OCI-LY7 (cell line): ENCODE data around the gene ZMAT5. TPM values are rescaled to one million over a fixed set of nuclear protein-coding genes. Genes with fewer than 3 reads are reported as not detected.

Experiments
- BruUV-seq: library from RNA; stranded (reverse); fragments of 400-500 nt; replicated peaks from 2 replicates; lab custom pipeline; 2021; lab: Mats Ljungman, UMichigan
- CTCF ChIA-PET: fragments of 300-600 bp; sonication (Branson Sonifier 250); formaldehyde crosslinking; loops from one replicate; lab custom pipeline; 2022; ENCODE audit warnings: antibody characterized with exemption; ENCODE audit not compliant: unreplicated experiment; lab: Charles Lee
- POLR2A ChIA-PET: fragments of 300-600 bp; sonication (Branson Sonifier 250); formaldehyde crosslinking; loops from one replicate; lab custom pipeline; 2022; ENCODE audit warnings: antibody characterized with exemption; lab: Charles Lee
- DNase-seq: peaks from one replicate; pipeline ENCODE4 v3.0.0-alpha.2; 2015; ENCODE audit warnings: low spot score
- H2AFZ ChIP-seq: fragments of 200-600 bp; sonication (generic), shearing (Covaris generic); 2 replicates; pipeline ENCODE4 v1.6.1; 2014; ENCODE audit warnings: mild to moderate bottlenecking, antibody characterized with exemption, low read length, moderate library complexity
- H3K27ac ChIP-seq: fragments of 200-600 bp; sonication (generic); 2 replicates; pipeline ENCODE4 v1.5.1; 2014; ENCODE audit warnings: mixed run types, low read depth, mild to moderate bottlenecking, moderate library complexity, low read length, inconsistent platforms; ENCODE audit not compliant: poor library complexity, severe bottlenecking
- H3K36me3 ChIP-seq: fragments of 200-600 bp; sonication (generic); 2 replicates; pipeline ENCODE4 v1.6.1; 2014; ENCODE audit warnings: mild to moderate bottlenecking, antibody characterized with exemption, low read length, moderate library complexity, mixed read lengths; ENCODE audit not compliant: insufficient read depth
- H3K4me1 ChIP-seq: fragments of 200-600 bp; sonication (generic); 2 replicates; pipeline ENCODE4 v1.5.1; 2014; ENCODE audit warnings: mild to moderate bottlenecking, low read length; ENCODE audit not compliant: insufficient read depth, poor library complexity, severe bottlenecking
- H3K4me2 ChIP-seq: fragments of 200-600 bp; sonication (generic); 2 replicates; pipeline ENCODE4 v1.6.1; 2014; ENCODE audit warnings: mild to moderate bottlenecking, low read length
- H3K4me3 ChIP-seq: fragments of 200-600 bp; sonication (generic); 2 replicates; pipeline ENCODE4 v1.5.1; 2014; ENCODE audit warnings: mild to moderate bottlenecking, low read depth, low read length; ENCODE audit not compliant: poor library complexity, severe bottlenecking
- H3K79me2 ChIP-seq: fragments of 200-600 bp; sonication (generic); 2 replicates; pipeline ENCODE4 v1.6.1; 2016; ENCODE audit warnings: low read depth, mild to moderate bottlenecking, low read length, moderate library complexity, mixed read lengths; ENCODE audit not compliant: insufficient read depth
- H3K9me2 ChIP-seq: fragments of 200-600 bp; sonication (generic); 2 replicates; pipeline ENCODE4 v1.6.1; 2016; ENCODE audit warnings: mild to moderate bottlenecking, low read length, mixed read lengths; ENCODE audit not compliant: insufficient read depth
- H3K9me3 ChIP-seq: fragments of 200-600 bp; sonication (generic); 2 replicates; pipeline ENCODE4 v1.6.1; 2014; ENCODE audit warnings: mild to moderate bottlenecking, mixed run types, low read length, mixed read lengths
- H4K20me1 ChIP-seq: fragments of 200-600 bp; sonication (generic); 2 replicates; pipeline ENCODE4 v1.6.1; 2014; ENCODE audit warnings: mild to moderate bottlenecking, antibody characterized with exemption, low read length, moderate library complexity, mixed read lengths; ENCODE audit not compliant: insufficient read depth
- EZH2phosphoT487 ChIP-seq: fragments of 200-600 bp; sonication (generic); IDR thresholded peaks from 2 replicates; pipeline ENCODE4 v1.6.1; 2018; ENCODE audit warnings: low read depth, borderline replicate concordance, mild to moderate bottlenecking, mixed run types, antibody characterized with exemption, low read length, moderate library complexity, mixed read lengths
- intact Hi-C: fragments of 100-400 bp; cut with micrococcal nuclease; formaldehyde crosslinking; loops from one replicate; pipeline ENCODE4 v1.10.0; 2022; ENCODE audit not compliant: unreplicated experiment
- total RNA-seq, 2 experiments: library from RNA; depleted of rRNA in 1 of 2; stranded (reverse); fragments of >200 nt in 1 of 2; shearing (Covaris generic) in 1 of 2; gene quantifications; 2 replicates each; pipeline ENCODE4 v1.2.3, GENCODE V29; 2014 to 2022
- TF ChIP-seq, protein P1 (sequence below): fragments of 200-600 bp; sonication (generic); conservative IDR thresholded peaks from 2 replicates; pipeline ENCODE4 v1.5.1; 2014; ENCODE audit warnings: mild to moderate bottlenecking, antibody characterized with exemption, low read length, moderate library complexity, mixed read lengths

Gene ZMAT5
- total RNA-seq, 2 experiments from 2014 or later = 19.1 to 21.2 TPM

DNA sequence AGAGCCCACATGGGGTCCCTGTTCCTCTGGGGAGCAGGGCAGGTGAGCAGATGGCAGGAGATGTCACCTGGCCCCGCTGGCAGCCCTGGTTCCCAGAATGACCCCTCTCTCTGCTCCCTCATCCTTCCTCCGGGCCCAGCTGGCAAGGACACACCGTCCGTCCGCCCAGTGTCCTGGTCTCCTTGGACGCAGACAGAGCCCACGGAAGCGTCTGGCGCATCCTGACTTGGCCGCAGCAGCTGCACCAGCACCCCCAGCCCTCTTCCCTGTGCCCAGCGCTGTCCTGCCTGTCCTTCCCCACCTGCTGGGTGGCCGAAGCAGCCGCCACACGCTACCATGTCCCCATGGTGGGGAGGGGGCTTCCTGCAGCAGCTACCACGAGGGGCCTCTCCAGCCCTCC lies 56.6 kb downstream of the ZMAT5 start:
- no TSS peak for BruUV-seq
- no peak overlapping the region for H3K4me2 ChIP-seq
- TF ChIP-seq, protein P1, sequence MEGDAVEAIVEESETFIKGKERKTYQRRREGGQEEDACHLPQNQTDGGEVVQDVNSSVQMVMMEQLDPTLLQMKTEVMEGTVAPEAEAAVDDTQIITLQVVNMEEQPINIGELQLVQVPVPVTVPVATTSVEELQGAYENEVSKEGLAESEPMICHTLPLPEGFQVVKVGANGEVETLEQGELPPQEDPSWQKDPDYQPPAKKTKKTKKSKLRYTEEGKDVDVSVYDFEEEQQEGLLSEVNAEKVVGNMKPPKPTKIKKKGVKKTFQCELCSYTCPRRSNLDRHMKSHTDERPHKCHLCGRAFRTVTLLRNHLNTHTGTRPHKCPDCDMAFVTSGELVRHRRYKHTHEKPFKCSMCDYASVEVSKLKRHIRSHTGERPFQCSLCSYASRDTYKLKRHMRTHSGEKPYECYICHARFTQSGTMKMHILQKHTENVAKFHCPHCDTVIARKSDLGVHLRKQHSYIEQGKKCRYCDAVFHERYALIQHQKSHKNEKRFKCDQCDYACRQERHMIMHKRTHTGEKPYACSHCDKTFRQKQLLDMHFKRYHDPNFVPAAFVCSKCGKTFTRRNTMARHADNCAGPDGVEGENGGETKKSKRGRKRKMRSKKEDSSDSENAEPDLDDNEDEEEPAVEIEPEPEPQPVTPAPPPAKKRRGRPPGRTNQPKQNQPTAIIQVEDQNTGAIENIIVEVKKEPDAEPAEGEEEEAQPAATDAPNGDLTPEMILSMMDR = no peak
- TF ChIP-seq EZH2phosphoT487 = no peak
- intact Hi-C loops = no loop called here
- no peaks in the 10 kb centered on the region for H3K36me3 ChIP-seq
- POLR2A ChIA-PET = no interaction called here
- no peaks in the 10 kb centered on the region for H3K9me3 ChIP-seq
- DNase-seq = no peak
- H2AFZ ChIP-seq = no peak overlapping the region
- no peaks in the 10 kb centered on the region for H3K79me2 ChIP-seq
- no peaks in the 10 kb centered on the region for H3K9me2 ChIP-seq
- no peak overlapping the region for H3K27ac ChIP-seq
- no peaks in the 10 kb centered on the region for H3K4me1 ChIP-seq
- H4K20me1 ChIP-seq = no peaks in the 10 kb centered on the region
- CTCF ChIA-PET = no interaction called here
- no peak overlapping the region for H3K4me3 ChIP-seq

DNA sequence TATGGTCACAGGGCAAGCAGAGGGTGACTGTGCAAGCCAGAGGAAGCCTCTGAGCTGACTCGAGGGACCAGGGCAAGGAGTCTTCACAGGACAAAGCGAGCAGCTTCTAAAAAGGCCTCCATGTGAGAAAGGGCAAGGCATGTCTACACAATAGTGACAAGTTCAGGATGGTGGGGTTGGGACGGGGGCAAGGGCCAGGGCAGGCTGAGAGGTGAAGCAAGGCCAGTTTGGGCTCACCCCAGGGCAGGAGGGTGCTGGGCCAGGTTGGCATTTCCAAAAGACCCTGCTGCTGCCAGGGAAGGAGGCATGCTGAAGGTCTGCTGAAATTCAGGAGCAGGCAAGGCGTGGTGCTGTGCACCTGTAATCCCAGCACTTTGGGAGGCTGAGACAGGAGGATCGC lies 59.3 kb downstream of the ZMAT5 start:
- Histone ChIP-seq H3K36me3 (no peaks in the 10 kb centered on the region), H2AFZ (no peak overlapping the region), H3K4me2 (no peak overlapping the region), H4K20me1 (no peaks in the 10 kb centered on the region), H3K9me3 (no peaks in the 10 kb centered on the region), H3K79me2 (no peaks in the 10 kb centered on the region), H3K27ac (no peak overlapping the region), H3K4me1 (peaks cover 19% of the 10 kb centered on the region), H3K4me3 (no peak overlapping the region), H3K9me2 (no peaks in the 10 kb centered on the region)
- intact Hi-C loops = no loop called here
- ChIA-PET POLR2A (no interaction called here), CTCF (no interaction called here)
- DNase-seq = no peak
- no peak for TF ChIP-seq EZH2phosphoT487
- no TSS peak for BruUV-seq

DNA sequence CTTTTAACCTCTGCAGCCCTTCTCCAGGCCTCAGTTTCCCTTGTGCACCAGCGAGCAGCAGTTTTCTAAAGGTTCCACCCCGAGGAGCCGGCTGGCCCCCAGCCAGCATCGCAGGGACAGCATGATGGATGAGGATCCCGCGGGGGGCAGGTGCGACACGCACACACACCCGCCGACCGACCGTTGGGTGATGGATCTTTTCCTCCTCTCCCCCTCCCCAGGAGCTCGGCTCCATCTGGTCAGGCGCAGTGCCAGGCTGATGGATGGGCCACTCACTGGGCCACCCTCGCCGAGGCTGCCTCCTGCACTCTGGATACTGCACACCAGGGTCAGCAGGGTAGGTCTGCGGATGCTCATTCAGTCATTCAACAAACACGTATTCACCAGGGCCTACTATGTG lies 59.8 kb downstream of the ZMAT5 start:
- TF ChIP-seq, protein P1 = no peak
- TF ChIP-seq EZH2phosphoT487 = no peak
- H3K27ac ChIP-seq = no peak overlapping the region
- BruUV-seq = no TSS peak
- no peaks in the 10 kb centered on the region for H3K9me2 ChIP-seq
- H4K20me1 ChIP-seq = no peaks in the 10 kb centered on the region
- H3K9me3 ChIP-seq = no peaks in the 10 kb centered on the region
- H3K4me3 ChIP-seq = no peak overlapping the region
- intact Hi-C loops = no loop called here
- no peak overlapping the region for H3K4me2 ChIP-seq
- CTCF ChIA-PET = no interaction called here
- no peaks in the 10 kb centered on the region for H3K79me2 ChIP-seq
- DNase-seq = no peak
- H3K36me3 ChIP-seq = no peaks in the 10 kb centered on the region
- no peak overlapping the region for H2AFZ ChIP-seq
- POLR2A ChIA-PET = no interaction called here
- H3K4me1 ChIP-seq = peaks cover 24% of the 10 kb centered on the region
